ENCODE data around the gene PRUNE1.
A peak's percentile ranks its signal among the peaks of the same experiment; 100 is the strongest.

PRUNE1 gene

DNA sequence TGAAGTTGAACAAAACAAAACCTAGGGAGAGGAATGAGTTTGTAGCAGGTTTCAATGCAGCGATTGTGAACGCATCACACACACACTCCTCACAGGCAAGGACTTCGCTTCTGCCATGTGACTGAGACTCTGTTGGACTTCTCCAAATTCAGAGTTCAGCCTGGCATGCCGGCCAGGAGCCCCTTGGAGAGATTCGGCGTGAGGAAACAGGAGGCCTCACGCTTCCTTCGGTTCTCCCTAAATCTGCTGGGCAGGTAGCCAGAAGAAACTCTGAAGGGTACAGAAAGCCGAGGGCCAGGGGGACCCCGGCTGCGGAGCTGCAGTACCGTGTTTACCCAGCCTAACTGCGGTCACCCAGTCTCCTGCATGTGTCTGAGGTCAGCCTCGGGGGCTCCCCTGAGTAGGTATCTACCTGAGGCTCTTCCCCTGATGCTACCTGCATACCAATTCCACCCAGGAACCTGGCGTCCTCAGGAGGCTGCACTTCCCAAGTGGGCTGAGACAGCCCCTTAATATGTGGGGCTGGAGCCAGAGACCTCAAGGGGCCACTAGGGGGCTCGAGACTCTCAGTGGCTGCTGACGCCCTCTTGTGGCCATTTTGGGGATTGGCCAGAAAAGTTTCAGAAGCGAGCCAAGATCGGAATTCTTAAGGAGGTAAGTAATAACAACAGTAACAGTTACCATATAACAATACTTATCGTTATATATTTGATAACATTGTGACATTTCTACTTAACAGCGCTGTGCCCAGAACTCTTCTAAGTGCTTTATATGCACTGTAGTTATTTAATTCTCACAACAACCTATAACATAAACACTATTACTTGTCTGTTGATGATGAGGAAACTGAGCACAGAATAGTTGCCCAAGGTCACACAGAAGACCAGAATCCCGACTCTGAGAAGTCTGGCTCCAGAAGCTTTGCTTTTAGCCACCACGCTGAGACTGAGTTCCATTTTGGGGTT lies 28.9 kb upstream of the PRUNE1 start:
- DNase-seq: peak; percentile 96

DNA sequence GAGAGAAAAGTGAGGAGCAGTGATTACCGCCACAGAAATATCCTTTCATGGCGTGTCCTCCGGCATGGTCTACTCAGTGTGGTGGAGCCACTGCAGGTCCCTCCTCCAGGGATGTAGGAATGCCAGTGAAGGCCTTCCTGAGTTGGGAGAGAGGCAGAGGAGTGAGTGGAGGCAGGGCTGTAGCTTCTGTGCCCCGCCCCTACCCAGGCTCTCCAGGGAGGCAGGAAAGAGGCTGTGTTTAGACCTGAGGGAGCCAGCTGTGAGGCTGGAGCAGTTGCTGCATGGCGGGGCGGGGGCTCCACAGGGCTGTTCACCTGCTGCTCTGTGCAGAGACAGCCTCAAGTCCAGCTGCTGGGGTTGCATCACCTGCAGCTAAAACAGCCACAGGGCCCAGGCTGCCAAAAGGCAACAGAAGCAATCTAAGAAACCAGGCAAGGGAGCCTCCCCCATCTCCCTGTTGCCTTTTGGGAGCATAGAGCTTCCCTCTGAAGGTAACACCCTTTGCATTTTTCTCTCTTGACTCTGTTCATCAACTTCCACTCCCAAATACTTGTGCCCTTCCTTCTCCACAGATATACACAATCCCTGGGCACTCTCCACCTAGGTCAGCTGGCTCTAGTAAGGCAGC lies 27.0 kb upstream of the PRUNE1 start:
- no peak for DNase-seq

- DNase-seq: peak; percentile 46
Measured at GRCh38 chr1:150981805-150982712, 26.2 kb upstream of the PRUNE1 start, which contains the start of gene ANXA9. Gene ANXA9 (plus strand): TSS chr1:150982292. CDS start chr1:150983106, 814 bp downstream.

GRCh38 chr1:150985179-150985825 lies 22.9 kb upstream of the PRUNE1 start:
- DNase-seq: no peak

DNA sequence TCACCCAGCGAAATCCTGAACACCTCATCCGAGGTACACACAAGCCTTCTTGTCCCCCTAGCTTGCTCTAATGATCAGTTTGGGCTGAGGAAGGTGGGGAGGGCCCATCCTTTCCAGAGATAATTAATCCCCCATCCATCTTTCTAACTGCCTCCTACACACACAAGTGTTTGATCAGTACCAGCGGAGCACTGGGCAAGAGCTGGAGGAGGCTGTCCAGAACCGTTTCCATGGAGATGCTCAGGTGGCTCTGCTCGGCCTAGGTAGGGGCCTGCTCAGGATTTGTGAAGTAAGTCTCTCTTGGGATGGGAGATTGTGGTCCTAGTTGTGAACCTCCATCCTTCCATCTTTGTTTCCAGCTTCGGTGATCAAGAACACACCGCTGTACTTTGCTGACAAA lies 20.3 kb upstream of the PRUNE1 start:
- no peak for DNase-seq

DNA sequence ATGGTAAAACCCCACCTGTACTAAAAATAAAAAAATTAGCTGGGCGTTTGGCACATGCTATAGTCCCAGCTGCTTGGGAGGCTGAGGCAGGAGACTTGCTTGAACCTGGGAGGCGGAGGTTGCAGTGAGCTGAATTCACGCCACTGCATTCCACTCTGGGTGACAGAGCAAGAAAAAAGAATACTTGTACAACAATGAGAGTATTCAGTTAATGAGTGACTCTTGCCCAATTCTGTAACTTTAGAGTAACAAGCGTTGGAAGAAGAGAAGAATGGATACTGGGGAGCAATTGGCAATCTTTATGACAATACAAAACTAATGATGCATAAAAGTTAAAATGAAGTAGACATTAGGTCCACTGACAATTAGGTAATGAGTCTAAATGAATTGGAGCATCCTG lies 15.6 kb upstream of the PRUNE1 start:
- DNase-seq: no peak

GRCh38 chr1:150994248-150994647 lies 14.0 kb upstream of the PRUNE1 start:
- DNase-seq: no peak

GRCh38 chr1:150995460-150995859 lies 12.8 kb upstream of the PRUNE1 start:
- DNase-seq: no peak

- DNase-seq: no peak
Measured at GRCh38 chr1:150995896-150996295, 12.4 kb upstream of the PRUNE1 start.

DNA sequence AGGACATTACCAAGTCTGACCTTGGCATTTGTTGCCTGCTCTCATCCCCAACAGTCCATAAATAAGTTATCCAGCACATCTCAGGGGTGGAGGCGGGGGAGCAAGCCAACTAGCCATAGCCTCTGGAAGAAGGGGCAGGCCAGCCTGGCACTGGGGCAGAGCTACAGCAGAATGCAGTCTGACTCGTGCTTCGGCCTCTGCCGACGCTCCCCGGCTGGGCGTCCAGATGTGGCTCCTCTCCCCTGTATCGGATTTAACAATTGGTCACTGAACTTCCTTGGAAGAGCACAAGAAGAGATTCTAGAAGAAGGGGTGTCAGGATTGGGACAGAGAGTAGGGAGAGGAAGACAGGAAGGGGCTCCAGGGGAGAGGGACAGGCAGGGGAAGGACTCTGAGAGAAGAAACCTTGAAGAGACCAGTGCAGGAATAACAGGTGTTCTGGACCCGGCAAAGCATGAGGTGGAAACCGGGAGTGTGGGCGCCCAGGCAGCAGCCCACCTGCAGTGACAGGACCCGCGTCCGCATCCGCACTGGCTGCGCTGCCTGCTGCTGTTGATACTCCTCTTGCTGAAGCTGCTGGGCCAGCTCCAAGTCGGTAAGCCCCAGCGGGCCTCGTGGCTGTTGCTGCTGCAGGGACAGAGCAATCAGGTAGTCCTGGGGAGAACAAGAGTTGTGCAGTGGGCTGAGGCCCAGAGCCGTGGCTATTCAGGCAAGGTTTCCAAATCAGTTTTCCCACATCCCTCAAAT lies 10.9 kb upstream of the PRUNE1 start:
- DNase-seq: no peak

DNA sequence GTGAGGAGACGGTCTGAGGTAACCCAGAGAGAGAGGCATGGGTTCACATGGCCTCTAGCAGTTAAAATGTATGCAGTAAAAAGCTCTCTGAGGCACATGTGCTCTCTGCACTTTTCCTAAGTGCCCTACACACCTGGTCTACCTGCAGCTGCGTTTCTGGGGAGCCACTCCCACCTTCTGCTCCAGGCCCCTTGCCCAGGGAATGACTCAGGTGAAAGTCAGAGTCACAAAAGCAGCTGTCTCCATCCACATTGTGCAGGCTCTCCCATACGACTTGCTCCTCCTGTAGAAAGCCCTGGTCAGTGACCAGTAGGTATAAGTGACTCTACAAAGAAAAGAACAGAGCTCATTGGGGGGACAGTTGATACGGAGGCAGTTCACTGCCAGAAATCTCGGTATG lies 10.3 kb upstream of the PRUNE1 start:
- DNase-seq: no peak

GRCh38 chr1:150999051-150999674 lies 9.1 kb upstream of the PRUNE1 start:
- peak; percentile 87 for DNase-seq

GRCh38 chr1:150999926-151000325 lies 8.3 kb upstream of the PRUNE1 start:
- DNase-seq: no peak

DNA sequence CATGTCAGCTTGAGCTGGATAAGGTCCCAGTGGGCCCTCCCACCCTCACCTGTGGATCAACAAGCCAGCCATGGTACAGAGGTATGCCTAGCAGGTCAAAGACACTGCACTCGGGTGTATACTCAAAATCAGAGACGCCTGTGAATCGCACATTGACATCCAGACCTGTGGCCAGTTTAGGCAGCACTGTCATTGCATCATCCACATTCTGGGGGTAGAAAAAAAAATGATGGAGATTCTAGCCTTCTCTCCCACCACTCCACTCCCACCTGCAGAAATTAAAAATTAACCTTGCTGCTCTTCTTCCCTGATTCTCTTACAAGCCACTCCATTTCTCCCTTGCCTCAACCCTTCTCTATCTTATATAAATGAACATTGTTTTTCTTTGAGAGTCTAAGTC lies 7.8 kb upstream of the PRUNE1 start:
- DNase-seq: no peak

DNA sequence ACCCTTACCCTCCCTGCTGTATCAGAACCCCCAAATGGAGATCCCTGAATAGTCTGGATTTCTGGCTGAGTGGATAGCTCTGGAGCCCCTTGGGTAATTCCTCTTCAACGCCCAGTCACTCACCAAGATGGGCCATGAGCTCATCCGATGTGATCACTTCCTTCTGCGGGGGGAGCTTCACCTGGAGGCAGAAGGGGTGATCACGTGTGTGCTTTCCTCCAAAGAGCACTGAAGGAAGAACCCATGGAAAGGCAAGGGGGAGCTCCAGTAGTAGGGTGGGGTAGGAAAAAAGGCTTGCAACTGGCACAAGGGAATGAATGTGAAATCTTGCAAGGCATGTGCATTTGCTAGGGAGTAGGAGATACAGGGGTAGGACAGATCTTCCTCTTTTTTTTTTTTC lies 6.6 kb upstream of the PRUNE1 start:
- DNase-seq: no peak

DNA sequence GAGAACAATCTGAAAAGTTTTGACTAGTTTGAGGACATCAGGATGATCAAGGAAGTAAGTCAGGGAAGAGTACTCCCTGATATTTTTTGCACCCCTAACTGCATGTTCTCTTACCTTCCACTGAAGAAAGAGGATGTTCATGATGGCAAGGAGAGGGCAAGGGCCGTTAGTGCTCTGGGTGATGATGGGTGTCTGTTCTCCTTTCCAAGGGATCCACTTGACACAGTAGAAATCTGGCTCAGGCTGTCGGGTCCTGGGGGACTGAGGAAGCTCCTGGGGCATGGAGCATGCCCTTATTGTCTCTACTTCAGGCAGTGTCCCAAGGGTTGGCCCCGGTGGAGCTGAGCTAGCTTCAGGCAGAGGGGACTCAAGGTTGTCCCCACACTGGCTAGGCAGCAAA lies 6.2 kb upstream of the PRUNE1 start:
- DNase-seq: no peak

GRCh38 chr1:151002611-151003010 lies 5.6 kb upstream of the PRUNE1 start:
- no peak for DNase-seq

GRCh38 chr1:151003180-151003579 lies 5.1 kb upstream of the PRUNE1 start:
- DNase-seq: peak; percentile 67

GRCh38 chr1:151005729-151006319 lies 2.4 kb upstream of the PRUNE1 start:
- no peak for DNase-seq

DNA sequence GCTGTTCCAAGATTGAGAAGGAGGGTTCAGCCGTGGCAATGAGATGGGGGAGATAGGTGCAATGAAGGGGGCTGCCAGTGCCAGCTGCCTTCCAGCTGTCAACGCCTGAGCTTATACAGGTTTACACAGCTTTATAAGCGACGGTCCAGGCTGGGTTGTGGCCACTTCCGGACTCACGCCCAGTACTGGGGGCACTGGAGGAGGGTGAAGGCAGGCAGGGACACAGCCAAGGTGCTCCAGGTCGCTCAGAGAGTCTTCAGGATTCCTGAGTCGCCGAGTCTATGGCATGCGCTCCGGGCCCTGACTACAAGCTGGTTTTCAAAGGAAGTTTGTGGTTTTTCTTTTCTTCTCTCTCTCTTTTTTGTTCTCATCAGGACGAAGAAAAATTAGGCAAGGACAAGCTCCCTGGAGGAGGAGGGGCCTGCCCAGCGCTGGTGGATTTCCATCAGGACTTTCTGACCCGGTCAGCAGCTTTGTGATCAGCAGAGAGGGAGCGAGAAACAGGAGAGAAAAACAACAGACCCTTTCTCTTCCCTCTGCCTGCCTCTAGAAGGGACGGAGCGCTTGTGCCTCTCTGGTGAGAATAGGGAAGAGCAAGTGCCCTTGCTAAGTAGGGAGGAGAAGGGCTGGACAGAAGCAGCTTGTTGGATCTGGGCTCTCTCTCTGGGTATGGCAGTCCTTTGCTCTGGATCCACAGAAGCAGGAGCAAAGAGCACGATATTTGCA lies 1.8 kb upstream of the PRUNE1 start, which contains the start of gene MINDY1:
TSS of gene MINDY1 (minus strand) at position 576 of the 726 bp plus-strand sequence. CDS start 4,285 bp downstream, outside the sequence.
- peak; percentile 93 for DNase-seq

Data from hematopoietic multipotent progenitor cell treated with erythropoietin and hydrocortisone succinate and interleukin-3 and kit ligand, for 4 days (in vitro differentiated cells).